Measurements from ENCODE around the gene CCNB1IP1. TPM values are rescaled to one million over a fixed set of nuclear protein-coding genes. Genes with fewer than 3 reads are reported as not detected.

CCNB1IP1 gene
- total and polyA plus RNA-seq, 2 of the 8 experiments (the other 6 are each of a cell fraction or from before 2014, with no cell fraction given) = 173 to 277 TPM

- TF ChIP-seq CTCF (IDR thresholded peaks at IDR 0.05; ENCODE audit: control extremely low read depth in 1 of 3, insufficient read depth in 1 of 3, low read depth in 1 of 3, low read length in 3 of 3) (no peak), SP2 (IDR thresholded peaks at IDR 0.05; ENCODE audit: low read length) (no peak), RNF2 (IDR thresholded peaks at IDR 0.05; ENCODE audit: borderline replicate concordance, low read depth, low read length, missing control alignments, poor library complexity, severe bottlenecking) (no peak), HDAC6 (IDR thresholded peaks at IDR 0.05; ENCODE audit: low read depth, low read length) (no peak), KDM4A (IDR thresholded peaks at IDR 0.05; ENCODE audit: low read depth, low read length, severe bottlenecking) (no peak)
Observed at GRCh38 chr14:20314026-20314425, 19.1 kb downstream of the CCNB1IP1 start (continued).
